AG09319 (cell line): ENCODE measurements around the gene MSX1.

Source experiments
- DNase-seq: peaks from one replicate; pipeline ENCODE4 v3.0.0-alpha.2; 2010; ENCODE audit warnings: low read depth; ENCODE audit errors: extremely low read depth
- CTCF ChIP-seq: IDR thresholded peaks from 2 replicates; pipeline ENCODE4 v1.5.1; 2011; ENCODE audit warnings: low read depth, mild to moderate bottlenecking, inconsistent platforms, low read length, moderate library complexity

The MSX1 gene

GRCh38 chr4:4855301-4856070, 4.0 kb upstream of the MSX1 start:
- DNase-seq: no peak

GRCh38 chr4:4856071-4857000, 3.1 kb upstream of the MSX1 start:
- TF ChIP-seq CTCF: no peak
- no peak for DNase-seq

More at GRCh38 chr4:4855301-4856070, 4.0 kb upstream of the MSX1 start:
- TF ChIP-seq CTCF: no peak

GRCh38 chr4:4857001-4857808, 2.3 kb upstream of the MSX1 start:
- no peak for TF ChIP-seq CTCF
- DNase-seq: no peak

GRCh38 chr4:4857809-4858508, 1.5 kb upstream of the MSX1 start:
- no peak for TF ChIP-seq CTCF
- DNase-seq: no peak

GRCh38 chr4:4858527-4859324, 739 bp upstream of the MSX1 start:
- DNase-seq: no peak
- no peak for TF ChIP-seq CTCF
